IMR-90 (cell line): ENCODE measurements around the gene SORBS1. TPM values are rescaled to one million over a fixed set of nuclear protein-coding genes. Genes with fewer than 3 reads are reported as not detected.

Experiments used
- ATAC-seq: fragments of 200-7000 bp; cut with Tn5 transposase; 2 replicates; pipeline ENCODE4 v1.9.1; 2020; ENCODE audit warnings: low read depth, mild to moderate bottlenecking, moderate library complexity
- BruUV-seq: library from RNA; stranded (reverse); fragments of 400-500 nt; replicated peaks from 2 replicates; lab custom pipeline; 2021; lab: Mats Ljungman, UMichigan
- CTCF ChIA-PET: fragments of 300-600 bp; formaldehyde crosslinking; extraction: SDS; loops from one replicate; lab custom pipeline; 2021; ENCODE audit warnings: antibody characterized with exemption; lab: Yijun Ruan, JAX
- POLR2A ChIA-PET: fragments of 300-600 bp; sonication (Branson Sonifier 250); formaldehyde crosslinking; loops from one replicate; lab custom pipeline; 2022; ENCODE audit warnings: antibody characterized with exemption; ENCODE audit not compliant: unreplicated experiment; lab: Charles Lee
- DNase-seq: peaks from one replicate; pipeline ENCODE4 v3.0.0; 2013
- H2AFZ ChIP-seq: replicated peaks from 2 replicates; pipeline ENCODE3; 2013; ENCODE audit warnings: low read length, mild to moderate bottlenecking; ENCODE audit not compliant: poor library complexity
- H2AK5ac ChIP-seq: 2 replicates; pipeline ENCODE4 v1.6.1; 2013; ENCODE audit warnings: low read depth, low read length, inconsistent platforms
- H2AK9ac ChIP-seq: replicated peaks from 2 replicates; pipeline ENCODE3; 2013; ENCODE audit warnings: mild to moderate bottlenecking, low read depth, low read length, moderate library complexity; ENCODE audit not compliant: poor library complexity
- H2BK120ac ChIP-seq: 2 replicates; pipeline ENCODE4 v1.6.1; 2013; ENCODE audit warnings: low read depth, low read length, inconsistent platforms
- H2BK15ac ChIP-seq: 3 replicates; pipeline ENCODE4 v1.6.1; 2013; ENCODE audit warnings: low read depth, low read length, inconsistent platforms
- H2BK20ac ChIP-seq: 2 replicates; pipeline ENCODE4 v1.6.1; 2013; ENCODE audit warnings: low read depth, mild to moderate bottlenecking, inconsistent platforms, low read length, moderate library complexity
- H2BK5ac ChIP-seq: 2 replicates; pipeline ENCODE4 v1.6.1; 2013; ENCODE audit warnings: mild to moderate bottlenecking, low read depth, low read length, inconsistent platforms; ENCODE audit not compliant: poor library complexity, severe bottlenecking
- H3K14ac ChIP-seq: replicated peaks from 2 replicates; pipeline ENCODE4 v1.6.1; 2013; ENCODE audit warnings: low read depth, low read length, inconsistent platforms
- H3K18ac ChIP-seq: 2 replicates; pipeline ENCODE4 v1.6.1; 2013; ENCODE audit warnings: low read depth, low read length, control low read depth
- H3K23ac ChIP-seq: 2 replicates; pipeline ENCODE4 v1.6.1; 2013; ENCODE audit warnings: low read depth, low read length, inconsistent platforms
- H3K27ac ChIP-seq: 2 replicates; pipeline ENCODE4 v1.5.1; 2013; ENCODE audit warnings: mild to moderate bottlenecking, control low read depth, low read length; ENCODE audit not compliant: insufficient read depth
- H3K27me3 ChIP-seq: 2 replicates; pipeline ENCODE4 v1.6.1; 2013; ENCODE audit warnings: low read length; ENCODE audit not compliant: control insufficient read depth, insufficient read depth
- H3K36me3 ChIP-seq: 2 replicates; pipeline ENCODE4 v1.6.1; 2013; ENCODE audit warnings: low read length, mixed read lengths; ENCODE audit not compliant: control insufficient read depth, insufficient read depth
- H3K4ac ChIP-seq: 2 replicates; pipeline ENCODE4 v1.6.1; 2013; ENCODE audit warnings: low read depth, low read length, inconsistent platforms
- H3K4me1 ChIP-seq: 2 replicates; pipeline ENCODE4 v1.6.1; 2013; ENCODE audit warnings: low read length, mixed read lengths; ENCODE audit not compliant: control insufficient read depth, insufficient read depth
- H3K4me2 ChIP-seq: 2 replicates; pipeline ENCODE4 v1.6.1; 2013; ENCODE audit warnings: low read depth, mild to moderate bottlenecking, control low read depth, low read length, moderate library complexity
- H3K4me3 ChIP-seq: 2 replicates; pipeline ENCODE4 v1.5.1; 2013; ENCODE audit warnings: low read depth, mild to moderate bottlenecking, control low read depth, low read length, moderate library complexity; ENCODE audit not compliant: insufficient read depth
- H3K56ac ChIP-seq: 2 replicates; pipeline ENCODE4 v1.6.1; 2013; ENCODE audit warnings: low read length, inconsistent platforms; ENCODE audit not compliant: insufficient read depth; ENCODE audit errors: extremely low read depth
- H3K79me1 ChIP-seq, 2 experiments: 2 replicates each; pipeline ENCODE4 v1.6.1; 2013; ENCODE audit warnings: low read length in 2 of 2, inconsistent platforms in 1 of 2, low read depth in 1 of 2
- H3K9ac ChIP-seq: 2 replicates; pipeline ENCODE4 v1.6.1; 2013; ENCODE audit warnings: low read depth, low read length, control low read depth
- H3K9me1 ChIP-seq: 2 replicates; pipeline ENCODE4 v1.6.1; 2013; ENCODE audit warnings: low read length, inconsistent platforms; ENCODE audit not compliant: insufficient read depth
- H3K9me3 ChIP-seq: 2 replicates; pipeline ENCODE4 v1.6.1; 2013; ENCODE audit warnings: low read length; ENCODE audit not compliant: control insufficient read depth, insufficient read depth
- H4K20me1 ChIP-seq: 2 replicates; pipeline ENCODE4 v1.6.1; 2013; ENCODE audit warnings: low read length, inconsistent platforms; ENCODE audit not compliant: insufficient read depth
- H4K5ac ChIP-seq: 2 replicates; pipeline ENCODE4 v1.6.1; 2013; ENCODE audit warnings: mild to moderate bottlenecking, low read depth, low read length, control low read depth
- H4K8ac ChIP-seq, 2 experiments: 2 replicates each; pipeline ENCODE4 v1.6.1; 2013; ENCODE audit warnings: low read depth in 2 of 2, low read length in 2 of 2, control low read depth in 1 of 2, inconsistent platforms in 1 of 2
- H4K91ac ChIP-seq: 2 replicates; pipeline ENCODE4 v1.6.1; 2013; ENCODE audit warnings: low read depth, low read length, inconsistent platforms; ENCODE audit not compliant: insufficient read depth
- FOS ChIP-seq: fragments of 150-350 bp; IDR thresholded peaks from 2 replicates; pipeline ENCODE4 v1.6.1; 2016; ENCODE audit warnings: low read depth, low read length
- RAD21 ChIP-seq: IDR thresholded peaks from 2 replicates; pipeline ENCODE4 v1.6.1; 2012; ENCODE audit warnings: low read length, improper control_type of control experiment
- WGBS, 2 experiments: methylation state at CpG; one replicate each; pipeline versions ENCODE4 v1.1.5 to v1.1.7; 2013; ENCODE audit warnings: missing lambda C conversion rate in 2 of 2; ENCODE audit not compliant: insufficient read length in 1 of 2; ENCODE audit errors: extremely low coverage in 2 of 2; 5-methylcytosine and 5-hydroxymethylcytosine counted together
- dilution Hi-C: fragments of 300-500 bp; cut with HindIII; formaldehyde crosslinking; loops from one replicate; pipeline ENCODE4 v1.14.3; 2018; ENCODE audit warnings: low sequenced_read_pairs; ENCODE audit not compliant: unreplicated experiment
- in situ Hi-C: fragments of 300-500 bp; cut with MboI; formaldehyde crosslinking; loops from 3 replicates; pipeline ENCODE4 v1.14.3; 2019; ENCODE audit warnings: low sequenced_read_pairs, inconsistent platforms, mixed read lengths
- intact Hi-C: fragments of 100-400 bp; cut with micrococcal nuclease; formaldehyde crosslinking; loops from 2 replicates; pipeline ENCODE4 v1.10.0; 2022
- polyA plus RNA-seq, 3 experiments: library from polyadenylated mRNA; depleted of rRNA; stranded (reverse); fragments of >200 nt; gene quantifications; 2 replicates each; pipeline ENCODE4 v1.2.3, GENCODE V29; 2012; ENCODE audit warnings: low replicate concordance in 1 of 3
- total RNA-seq: library from RNA; depleted of rRNA; stranded (reverse); fragments of >200 nt; gene quantifications from 2 replicates; pipeline ENCODE4 v1.2.3, GENCODE V29; 2012

The SORBS1 gene
- total and polyA plus RNA-seq, 2 of the 4 experiments (the other 2 are of a cell fraction), result 0.18 to 0.32 TPM

DNA sequence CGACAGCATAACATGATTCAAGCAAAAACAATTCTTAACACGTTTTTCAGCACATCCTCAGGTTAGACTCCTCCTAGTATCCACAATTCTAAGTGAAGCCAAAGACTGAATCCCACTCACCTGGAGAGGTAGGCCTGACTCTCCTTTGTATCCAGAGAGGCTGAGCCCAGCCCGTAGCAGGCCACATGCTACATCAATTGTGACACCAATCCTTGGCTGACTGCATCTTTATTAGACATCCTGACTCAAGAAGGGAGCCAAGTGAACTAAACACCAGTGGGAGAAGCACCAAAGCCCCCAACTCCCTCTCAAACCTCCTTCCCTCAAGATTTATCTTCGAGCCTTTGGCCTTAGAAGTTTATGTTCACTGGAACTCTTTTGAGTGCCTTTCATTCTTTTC is 144.9 kb downstream of the SORBS1 start:
- Histone ChIP-seq H3K18ac (no peak overlapping the region), H3K36me3 (no peaks in the 10 kb centered on the region), H4K20me1 (no peaks in the 10 kb centered on the region), H4K8ac (no peak overlapping the region), H2AFZ (no peak overlapping the region), H3K14ac (no peak overlapping the region), H4K5ac (no peak overlapping the region), H2BK120ac (no peak overlapping the region), H2BK5ac (no peak overlapping the region), H3K27me3 (peaks cover 16% of the 10 kb centered on the region), H4K91ac (no peak overlapping the region), H3K9me1 (no peaks in the 10 kb centered on the region), H2AK5ac (no peak overlapping the region), H3K4me1 (no peaks in the 10 kb centered on the region), H2BK20ac (no peak overlapping the region), H3K9ac (no peak overlapping the region), H3K27ac (no peak overlapping the region), H3K56ac (no peak overlapping the region), H2BK15ac (no peak overlapping the region), H3K4me2 (no peak overlapping the region), H3K23ac (no peak overlapping the region), H3K4ac (no peak overlapping the region), H2AK9ac (no peak overlapping the region), H3K79me1 (no peaks in the 10 kb centered on the region), H3K9me3 (no peaks in the 10 kb centered on the region), H3K4me3 (no peak overlapping the region)
- no CpG with 5 or more reads among the region's 4 CpGs for WGBS, 2 experiments
- ChIA-PET POLR2A (no interaction called here), CTCF (interaction anchor here (0.6 kb wide), 1 partner anchor 788 kb away, joined by 3 read pairs; no protein-coding TSS in a partner anchor)
- no peak for TF ChIP-seq FOS
- TF ChIP-seq RAD21, result no peak
- BruUV-seq, result no TSS peak
- dilution Hi-C loops, result no loop called here
- ATAC-seq (no peak), DNase-seq (no peak)
- in situ Hi-C loops, result no loop called here
- intact Hi-C loops, result no loop called here
